ENCODE measurements around the gene GLCCI1.

GLCCI1 gene

GRCh38 chr7:8005279-8005678 lies 36.7 kb downstream of the GLCCI1 start (continued):
- TF ChIP-seq, protein P1, sequence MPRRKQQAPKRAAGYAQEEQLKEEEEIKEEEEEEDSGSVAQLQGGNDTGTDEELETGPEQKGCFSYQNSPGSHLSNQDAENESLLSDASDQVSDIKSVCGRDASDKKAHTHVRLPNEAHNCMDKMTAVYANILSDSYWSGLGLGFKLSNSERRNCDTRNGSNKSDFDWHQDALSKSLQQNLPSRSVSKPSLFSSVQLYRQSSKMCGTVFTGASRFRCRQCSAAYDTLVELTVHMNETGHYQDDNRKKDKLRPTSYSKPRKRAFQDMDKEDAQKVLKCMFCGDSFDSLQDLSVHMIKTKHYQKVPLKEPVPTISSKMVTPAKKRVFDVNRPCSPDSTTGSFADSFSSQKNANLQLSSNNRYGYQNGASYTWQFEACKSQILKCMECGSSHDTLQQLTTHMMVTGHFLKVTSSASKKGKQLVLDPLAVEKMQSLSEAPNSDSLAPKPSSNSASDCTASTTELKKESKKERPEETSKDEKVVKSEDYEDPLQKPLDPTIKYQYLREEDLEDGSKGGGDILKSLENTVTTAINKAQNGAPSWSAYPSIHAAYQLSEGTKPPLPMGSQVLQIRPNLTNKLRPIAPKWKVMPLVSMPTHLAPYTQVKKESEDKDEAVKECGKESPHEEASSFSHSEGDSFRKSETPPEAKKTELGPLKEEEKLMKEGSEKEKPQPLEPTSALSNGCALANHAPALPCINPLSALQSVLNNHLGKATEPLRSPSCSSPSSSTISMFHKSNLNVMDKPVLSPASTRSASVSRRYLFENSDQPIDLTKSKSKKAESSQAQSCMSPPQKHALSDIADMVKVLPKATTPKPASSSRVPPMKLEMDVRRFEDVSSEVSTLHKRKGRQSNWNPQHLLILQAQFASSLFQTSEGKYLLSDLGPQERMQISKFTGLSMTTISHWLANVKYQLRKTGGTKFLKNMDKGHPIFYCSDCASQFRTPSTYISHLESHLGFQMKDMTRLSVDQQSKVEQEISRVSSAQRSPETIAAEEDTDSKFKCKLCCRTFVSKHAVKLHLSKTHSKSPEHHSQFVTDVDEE (CRISPR knock-in tag; IDR thresholded peaks at IDR 0.05): no peak
- TF ChIP-seq CSRNP3 (CRISPR knock-in tag; IDR thresholded peaks at IDR 0.05): no peak
- TF ChIP-seq ESRRG (CRISPR knock-in tag; IDR thresholded peaks at IDR 0.05): no peak
- TF ChIP-seq ZC3H10 (CRISPR knock-in tag; IDR thresholded peaks at IDR 0.05): no peak
- TF ChIP-seq ARNTL (CRISPR knock-in tag; IDR thresholded peaks at IDR 0.05; ENCODE audit: borderline replicate concordance, low read depth): no peak

DNA sequence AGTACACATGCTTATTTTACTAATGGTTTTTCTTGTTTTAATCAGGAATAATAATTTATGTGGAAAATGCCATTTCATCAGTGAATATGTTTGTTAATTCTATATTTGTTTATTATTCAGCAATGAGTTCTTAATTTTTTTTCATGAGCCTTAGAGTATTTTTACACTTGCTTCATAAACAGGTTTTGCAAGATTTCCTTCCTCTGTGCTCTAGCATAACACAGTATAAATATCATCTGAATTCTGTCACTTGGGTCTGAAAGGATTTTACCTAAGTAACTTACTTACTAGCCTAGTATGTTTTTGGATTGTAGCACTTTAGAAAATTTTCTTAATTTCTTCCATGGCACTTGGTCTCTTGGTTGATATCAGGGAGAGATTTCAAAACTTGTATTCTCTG lies 45.8 kb downstream of the GLCCI1 start:
- no peak for ATAC-seq
- no peak for TF ChIP-seq ZNF565 (CRISPR knock-in tag; conservative IDR thresholded peaks at IDR 0.05; ENCODE audit: low read depth)
- TF ChIP-seq CSDC2 (CRISPR knock-in tag; IDR thresholded peaks at IDR 0.05): no peak
- TF ChIP-seq ZC3H10 (CRISPR knock-in tag; IDR thresholded peaks at IDR 0.05): no peak
- no peak for TF ChIP-seq SNAI2 (CRISPR knock-in tag; IDR thresholded peaks at IDR 0.05)
- TF ChIP-seq GLIS3 (CRISPR knock-in tag; IDR thresholded peaks at IDR 0.05): no peak
- TF ChIP-seq PATZ1 (CRISPR knock-in tag; IDR thresholded peaks at IDR 0.05; ENCODE audit: borderline replicate concordance): no peak
- TF ChIP-seq, protein P1 (CRISPR knock-in tag; IDR thresholded peaks at IDR 0.05): no peak
- TF ChIP-seq ARNTL (CRISPR knock-in tag; IDR thresholded peaks at IDR 0.05; ENCODE audit: borderline replicate concordance, low read depth): no peak
- TF ChIP-seq ZFP3 (CRISPR knock-in tag; IDR thresholded peaks at IDR 0.05): no peak
- no peak for TF ChIP-seq OSR1 (CRISPR knock-in tag; IDR thresholded peaks at IDR 0.05)
- TF ChIP-seq RARB (CRISPR knock-in tag; IDR thresholded peaks at IDR 0.05): no peak
- no peak for TF ChIP-seq ISL1 (CRISPR knock-in tag; IDR thresholded peaks at IDR 0.05)
- no peak for TF ChIP-seq POU6F1 (CRISPR knock-in tag; IDR thresholded peaks at IDR 0.05; ENCODE audit: borderline replicate concordance, low read depth)
- no peak for TF ChIP-seq BACH2 (CRISPR knock-in tag; IDR thresholded peaks at IDR 0.05; ENCODE audit: borderline replicate concordance)
- no peak for TF ChIP-seq CSRNP3 (CRISPR knock-in tag; IDR thresholded peaks at IDR 0.05)
- TF ChIP-seq, protein P2, sequence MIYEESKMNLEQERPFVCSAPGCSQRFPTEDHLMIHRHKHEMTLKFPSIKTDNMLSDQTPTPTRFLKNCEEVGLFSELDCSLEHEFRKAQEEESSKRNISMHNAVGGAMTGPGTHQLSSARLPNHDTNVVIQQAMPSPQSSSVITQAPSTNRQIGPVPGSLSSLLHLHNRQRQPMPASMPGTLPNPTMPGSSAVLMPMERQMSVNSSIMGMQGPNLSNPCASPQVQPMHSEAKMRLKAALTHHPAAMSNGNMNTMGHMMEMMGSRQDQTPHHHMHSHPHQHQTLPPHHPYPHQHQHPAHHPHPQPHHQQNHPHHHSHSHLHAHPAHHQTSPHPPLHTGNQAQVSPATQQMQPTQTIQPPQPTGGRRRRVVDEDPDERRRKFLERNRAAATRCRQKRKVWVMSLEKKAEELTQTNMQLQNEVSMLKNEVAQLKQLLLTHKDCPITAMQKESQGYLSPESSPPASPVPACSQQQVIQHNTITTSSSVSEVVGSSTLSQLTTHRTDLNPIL (CRISPR knock-in tag; IDR thresholded peaks at IDR 0.05; ENCODE audit: low read depth): no peak
- TF ChIP-seq TCF4 (CRISPR knock-in tag; IDR thresholded peaks at IDR 0.05; ENCODE audit: borderline replicate concordance): no peak

Measured in SK-N-SH treated with all-trans-retinoic acid at 6 μM for 48 hours (cell line).